ENCODE data around the gene KIF24. TPM values are rescaled to one million over a fixed set of nuclear protein-coding genes. Genes with fewer than 3 reads are reported as not detected.

KIF24 gene
- total and polyA plus RNA-seq, 2 of the 4 experiments (the other 2 are of a cell fraction) = 1.4 to 3.0 TPM

DNA sequence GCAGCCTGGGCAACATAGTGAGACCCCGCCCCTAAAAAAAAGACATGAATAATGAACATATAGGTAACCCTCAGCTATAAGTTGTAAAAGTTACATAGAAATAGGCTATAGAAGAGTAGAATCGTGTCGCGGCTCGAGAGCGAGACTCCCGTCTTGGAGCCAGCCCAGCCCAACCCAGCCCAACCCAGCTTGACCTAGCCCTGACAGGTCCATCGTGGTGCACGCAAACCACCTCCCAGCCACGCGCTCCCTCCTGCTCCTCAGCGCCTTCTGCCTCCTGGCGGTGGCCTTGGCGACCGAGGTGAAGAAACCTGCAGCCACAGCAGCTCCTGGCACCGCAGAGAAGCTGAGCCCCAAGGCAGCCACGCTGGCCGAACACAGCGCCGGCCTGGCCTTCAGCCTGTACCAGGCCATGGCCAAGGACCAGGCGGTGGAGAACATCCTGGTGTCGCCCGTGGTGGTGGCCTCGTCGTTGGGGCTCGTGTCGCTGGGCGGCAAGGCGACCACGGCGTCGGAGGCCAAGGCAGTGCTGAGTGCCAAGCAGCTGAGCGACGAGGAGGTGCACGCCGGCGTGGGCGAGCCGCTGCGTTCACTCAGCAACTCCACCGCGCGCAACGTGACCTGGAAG, 10.8 kb downstream of the KIF24 start:
- H4K91ac ChIP-seq (ENCODE audit: insufficient read depth, low read depth, low read length) = no peak overlapping the region
- no peaks in the 10 kb centered on the region for H3K9me3 ChIP-seq (ENCODE audit: control insufficient read depth, insufficient read depth, low read length)
- no peak overlapping the region for H3K56ac ChIP-seq (ENCODE audit: extremely low read depth, insufficient read depth, low read length)
- H3K9ac ChIP-seq (ENCODE audit: low read depth, low read length) = no peak overlapping the region
- peaks cover 12 to 19% of the 10 kb centered on the region in 2 experiments for H3K79me1 ChIP-seq (ENCODE audit: low read depth in 1 of 2, low read length in 2 of 2)
- ChIA-PET POLR2A (ENCODE audit: unreplicated experiment) (no interaction called here), CTCF (no interaction called here)
- no TSS peak for BruUV-seq (replicated peaks)
- H3K23ac ChIP-seq (ENCODE audit: low read depth, low read length) = no peak overlapping the region
- no peaks in the 10 kb centered on the region for H4K20me1 ChIP-seq (ENCODE audit: insufficient read depth, low read length)
- DNase-seq (no peak), ATAC-seq (ENCODE audit: low read depth) (no peak)
- in situ Hi-C loops (cut with MboI; ENCODE audit: low sequenced_read_pairs) = no loop called here
- TF ChIP-seq RAD21 (IDR thresholded peaks at IDR 0.05; ENCODE audit: low read length) (no peak), CHD1 (IDR thresholded peaks at IDR 0.05; ENCODE audit: low read depth, low read length) (no peak), RFX5 (IDR thresholded peaks at IDR 0.05; ENCODE audit: low read depth, low read length) (no peak), BHLHE40 (IDR thresholded peaks at IDR 0.05; ENCODE audit: low read depth, low read length) (no peak), CEBPB (IDR thresholded peaks at IDR 0.05; ENCODE audit: low read depth, low read length) (no peak), SMC3 (IDR thresholded peaks at IDR 0.05; ENCODE audit: low read depth, low read length) (no peak), NFE2L2 (IDR thresholded peaks at IDR 0.05; ENCODE audit: low read depth, low read length) (no peak), MAFK (IDR thresholded peaks at IDR 0.05; ENCODE audit: low read depth, low read length) (no peak), FOS (IDR thresholded peaks at IDR 0.05; ENCODE audit: low read depth, low read length) (no peak), RCOR1 (IDR thresholded peaks at IDR 0.05; ENCODE audit: insufficient replicate concordance, low read length) (no peak), POLR2A (IDR thresholded peaks at IDR 0.05; ENCODE audit: low read depth, low read length) (no peak), MAZ (IDR thresholded peaks at IDR 0.05; ENCODE audit: borderline replicate concordance, low read depth, low read length) (no peak), MXI1 (IDR thresholded peaks at IDR 0.05; ENCODE audit: borderline replicate concordance, low read depth, low read length) (no peak)
- TF ChIP-seq, protein P1, sequence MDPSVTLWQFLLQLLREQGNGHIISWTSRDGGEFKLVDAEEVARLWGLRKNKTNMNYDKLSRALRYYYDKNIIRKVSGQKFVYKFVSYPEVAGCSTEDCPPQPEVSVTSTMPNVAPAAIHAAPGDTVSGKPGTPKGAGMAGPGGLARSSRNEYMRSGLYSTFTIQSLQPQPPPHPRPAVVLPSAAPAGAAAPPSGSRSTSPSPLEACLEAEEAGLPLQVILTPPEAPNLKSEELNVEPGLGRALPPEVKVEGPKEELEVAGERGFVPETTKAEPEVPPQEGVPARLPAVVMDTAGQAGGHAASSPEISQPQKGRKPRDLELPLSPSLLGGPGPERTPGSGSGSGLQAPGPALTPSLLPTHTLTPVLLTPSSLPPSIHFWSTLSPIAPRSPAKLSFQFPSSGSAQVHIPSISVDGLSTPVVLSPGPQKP (IDR thresholded peaks at IDR 0.05; ENCODE audit: borderline replicate concordance, low read depth, low read length) = no peak
- TF ChIP-seq, protein P2, sequence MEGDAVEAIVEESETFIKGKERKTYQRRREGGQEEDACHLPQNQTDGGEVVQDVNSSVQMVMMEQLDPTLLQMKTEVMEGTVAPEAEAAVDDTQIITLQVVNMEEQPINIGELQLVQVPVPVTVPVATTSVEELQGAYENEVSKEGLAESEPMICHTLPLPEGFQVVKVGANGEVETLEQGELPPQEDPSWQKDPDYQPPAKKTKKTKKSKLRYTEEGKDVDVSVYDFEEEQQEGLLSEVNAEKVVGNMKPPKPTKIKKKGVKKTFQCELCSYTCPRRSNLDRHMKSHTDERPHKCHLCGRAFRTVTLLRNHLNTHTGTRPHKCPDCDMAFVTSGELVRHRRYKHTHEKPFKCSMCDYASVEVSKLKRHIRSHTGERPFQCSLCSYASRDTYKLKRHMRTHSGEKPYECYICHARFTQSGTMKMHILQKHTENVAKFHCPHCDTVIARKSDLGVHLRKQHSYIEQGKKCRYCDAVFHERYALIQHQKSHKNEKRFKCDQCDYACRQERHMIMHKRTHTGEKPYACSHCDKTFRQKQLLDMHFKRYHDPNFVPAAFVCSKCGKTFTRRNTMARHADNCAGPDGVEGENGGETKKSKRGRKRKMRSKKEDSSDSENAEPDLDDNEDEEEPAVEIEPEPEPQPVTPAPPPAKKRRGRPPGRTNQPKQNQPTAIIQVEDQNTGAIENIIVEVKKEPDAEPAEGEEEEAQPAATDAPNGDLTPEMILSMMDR (conservative IDR thresholded peaks at IDR 0.05; ENCODE audit: low read depth, low read length) = no peak
- TF ChIP-seq, protein P3, sequence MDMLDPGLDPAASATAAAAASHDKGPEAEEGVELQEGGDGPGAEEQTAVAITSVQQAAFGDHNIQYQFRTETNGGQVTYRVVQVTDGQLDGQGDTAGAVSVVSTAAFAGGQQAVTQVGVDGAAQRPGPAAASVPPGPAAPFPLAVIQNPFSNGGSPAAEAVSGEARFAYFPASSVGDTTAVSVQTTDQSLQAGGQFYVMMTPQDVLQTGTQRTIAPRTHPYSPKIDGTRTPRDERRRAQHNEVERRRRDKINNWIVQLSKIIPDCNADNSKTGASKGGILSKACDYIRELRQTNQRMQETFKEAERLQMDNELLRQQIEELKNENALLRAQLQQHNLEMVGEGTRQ (IDR thresholded peaks at IDR 0.05; ENCODE audit: low read depth, low read length) = no peak
- dilution Hi-C loops (cut with HindIII; ENCODE audit: low sequenced_read_pairs, unreplicated experiment) = no loop called here
- no peak overlapping the region for H2BK15ac ChIP-seq (ENCODE audit: low read depth, low read length)
- no peak overlapping the region for H3K18ac ChIP-seq (ENCODE audit: low read depth, low read length)
- no peak overlapping the region for H2AK9ac ChIP-seq (replicated peaks; ENCODE audit: low read depth, low read length, poor library complexity)
- H3K9me1 ChIP-seq (ENCODE audit: insufficient read depth, low read length) = peaks cover 5% of the 10 kb centered on the region
- H3K4me1 ChIP-seq (ENCODE audit: control insufficient read depth, insufficient read depth, low read length) = no peaks in the 10 kb centered on the region
- no peaks in the 10 kb centered on the region for H3K27me3 ChIP-seq (ENCODE audit: control insufficient read depth, insufficient read depth, low read length)
- H3K4me2 ChIP-seq (ENCODE audit: low read depth, low read length) = no peak overlapping the region
- no peak overlapping the region for H3K4me3 ChIP-seq (ENCODE audit: insufficient read depth, low read depth, low read length)
- H2BK5ac ChIP-seq (ENCODE audit: low read depth, low read length, poor library complexity, severe bottlenecking) = no peak overlapping the region
- H4K5ac ChIP-seq (ENCODE audit: low read depth, low read length) = no peak overlapping the region
- WGBS, 2 experiments (ENCODE audit: extremely low coverage in 2 of 2, insufficient read length in 1 of 2) = 94% methylated on average over 32 of the region's 44 CpGs; no CpG with 5 or more reads in 1 of the 2 experiments
- no peak overlapping the region for H3K27ac ChIP-seq (ENCODE audit: insufficient read depth, low read length)
- no peak overlapping the region for H3K14ac ChIP-seq (replicated peaks; ENCODE audit: low read depth, low read length)
- H4K8ac ChIP-seq (ENCODE audit: low read depth in 2 of 2, low read length in 2 of 2) = no peak overlapping the region
- no peak overlapping the region for H3K4ac ChIP-seq (ENCODE audit: low read depth, low read length)
- intact Hi-C loops (cut with micrococcal nuclease) = no loop called here
- no peak overlapping the region for H2AK5ac ChIP-seq (ENCODE audit: low read depth, low read length)
- no peaks in the 10 kb centered on the region for H3K36me3 ChIP-seq (ENCODE audit: control insufficient read depth, insufficient read depth, low read length)
- H2AFZ ChIP-seq (replicated peaks; ENCODE audit: low read length, poor library complexity) = no peak overlapping the region
- no peak overlapping the region for H2BK20ac ChIP-seq (ENCODE audit: low read depth, low read length)
- no peak overlapping the region for H2BK120ac ChIP-seq (ENCODE audit: low read depth, low read length)
